LNCAP (cell line): Measurements from ENCODE around the gene COL4A1.

Experiments used
- CTCF ChIP-seq: fragments of 450-650 bp; IDR thresholded peaks from 2 replicates; pipeline ENCODE4 v1.5.1; 2017; ENCODE audit warnings: mild to moderate bottlenecking

COL4A1 gene

GRCh38 chr13:110179116-110179856 is 127.7 kb downstream of the COL4A1 start:
- no peak for TF ChIP-seq CTCF

- TF ChIP-seq CTCF = no peak
Measured at GRCh38 chr13:110177790-110178189, 129.2 kb downstream of the COL4A1 start.

- no peak for TF ChIP-seq CTCF
Measured at GRCh38 chr13:110176431-110176830, 130.5 kb downstream of the COL4A1 start.

GRCh38 chr13:110173247-110173818 is 133.6 kb downstream of the COL4A1 start:
- no peak for TF ChIP-seq CTCF

GRCh38 chr13:110170882-110171281 is 136.1 kb downstream of the COL4A1 start:
- no peak for TF ChIP-seq CTCF

GRCh38 chr13:110170020-110170790 is 136.8 kb downstream of the COL4A1 start:
- no peak for TF ChIP-seq CTCF

GRCh38 chr13:110168999-110169933 is 137.7 kb downstream of the COL4A1 start:
- no peak for TF ChIP-seq CTCF
